H54 (cell line): ENCODE measurements around the gene SMNDC1.

Source experiments
- DNase-seq: peaks from one replicate; pipeline ENCODE4 v3.0.0; 2011; ENCODE audit warnings: low spot score, mixed read lengths; ENCODE audit not compliant: insufficient read length
- FAIRE-seq: peaks from 3 replicates; lab custom pipeline; 2011; peaks lifted over from hg19 to GRCh38; lab: Jason Lieb, UNC
- POLR2A ChIP-seq: IDR thresholded peaks from 2 replicates; pipeline ENCODE4 v1.6.1; 2011; ENCODE audit warnings: low read depth, mild to moderate bottlenecking, low read length

Gene SMNDC1

DNA sequence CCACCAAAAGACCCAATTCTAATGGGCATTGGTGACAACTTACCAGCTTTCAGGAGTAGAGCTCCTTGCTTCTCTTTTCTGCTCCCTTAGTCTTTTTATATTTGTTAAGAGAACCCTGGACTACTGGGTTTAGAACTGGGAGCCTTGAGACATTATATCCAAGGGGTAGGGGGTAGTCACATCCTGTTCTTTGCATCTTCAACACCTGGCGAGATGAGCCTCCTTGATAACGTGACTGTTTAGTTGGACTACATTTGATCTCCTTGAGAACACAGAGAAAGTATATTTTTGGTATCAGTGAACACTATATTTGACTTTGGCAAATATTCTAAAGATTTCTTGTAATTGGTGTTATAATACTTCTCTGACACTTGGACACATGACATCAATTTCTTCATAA is 9.0 kb upstream of the SMNDC1 start:
- FAIRE-seq, result no peak

GRCh38 chr10:110312206-110312605 is 7.5 kb upstream of the SMNDC1 start:
- no peak for FAIRE-seq
- no peak for TF ChIP-seq POLR2A
- DNase-seq, result no peak

More for the DNA sequence above, 9.0 kb upstream of the SMNDC1 start:
- TF ChIP-seq POLR2A, result no peak
- DNase-seq, result no peak

- TF ChIP-seq POLR2A, result no peak
- DNase-seq (no peak), FAIRE-seq (peak; percentile 41)
Measured at GRCh38 chr10:110311357-110311949, 6.7 kb upstream of the SMNDC1 start.

DNA sequence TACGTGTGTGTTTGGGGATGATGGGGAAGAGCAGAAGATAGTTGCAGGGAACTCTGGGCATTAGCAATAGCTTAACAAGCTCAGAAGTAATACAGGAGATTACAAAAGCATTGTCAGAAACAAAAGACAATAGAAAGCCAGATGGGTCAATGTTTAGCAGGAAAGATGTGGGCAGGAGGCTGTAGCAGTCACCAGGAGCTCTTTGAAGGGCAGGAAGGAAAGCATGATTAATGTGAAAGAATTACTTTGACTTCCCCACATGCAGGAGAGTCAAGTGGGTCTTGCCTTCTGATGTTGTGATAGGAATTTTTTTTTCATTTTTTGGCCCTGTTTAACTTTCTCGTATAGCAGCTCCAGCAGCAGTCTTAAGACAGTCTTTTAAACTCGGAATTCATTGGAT is 6.0 kb upstream of the SMNDC1 start:
- FAIRE-seq (no peak), DNase-seq (no peak)
- no peak for TF ChIP-seq POLR2A

DNA sequence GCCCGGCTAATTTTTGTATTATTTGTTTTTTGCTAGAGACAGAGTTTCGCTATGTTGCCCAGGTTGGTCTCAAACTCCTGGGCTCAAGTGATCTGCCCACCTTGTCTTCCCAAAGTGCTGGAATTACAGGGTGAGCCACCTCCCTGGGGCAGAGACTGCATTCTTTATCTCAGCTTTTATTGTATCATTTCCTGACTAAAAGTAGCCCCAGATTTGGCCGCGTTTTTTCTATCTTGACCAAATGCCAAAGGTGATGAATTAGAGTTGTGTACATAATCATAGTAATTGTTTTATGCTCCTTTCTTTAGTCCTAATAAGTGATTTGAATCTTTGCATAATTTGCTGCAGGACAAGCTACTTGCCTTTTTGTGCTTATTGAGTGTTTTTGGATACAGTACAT is 3.1 kb upstream of the SMNDC1 start:
- DNase-seq (no peak), FAIRE-seq (no peak)
- TF ChIP-seq POLR2A, result no peak

DNA sequence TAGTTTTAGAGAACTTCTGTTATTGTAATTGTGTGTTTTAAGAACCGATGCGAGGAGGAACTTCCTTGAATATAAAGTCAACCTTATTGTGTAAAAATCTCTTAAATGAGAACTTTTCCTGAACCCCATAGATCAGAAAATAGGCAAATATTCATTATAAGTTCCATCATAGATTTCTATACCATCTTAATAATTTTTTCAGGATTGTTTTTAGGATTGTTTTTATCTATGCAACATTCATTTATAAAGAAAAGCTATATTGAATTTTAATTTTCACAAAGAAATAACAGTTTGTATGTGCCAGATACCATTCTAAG is 1.7 kb upstream of the SMNDC1 start:
- DNase-seq (no peak), FAIRE-seq (no peak)
- no peak for TF ChIP-seq POLR2A

- TF ChIP-seq POLR2A, result no peak
- peak; percentile 50 for DNase-seq
- peak; percentile 85 for FAIRE-seq
Measured at GRCh38 chr10:110305767-110306451, 1.2 kb upstream of the SMNDC1 start.

DNA sequence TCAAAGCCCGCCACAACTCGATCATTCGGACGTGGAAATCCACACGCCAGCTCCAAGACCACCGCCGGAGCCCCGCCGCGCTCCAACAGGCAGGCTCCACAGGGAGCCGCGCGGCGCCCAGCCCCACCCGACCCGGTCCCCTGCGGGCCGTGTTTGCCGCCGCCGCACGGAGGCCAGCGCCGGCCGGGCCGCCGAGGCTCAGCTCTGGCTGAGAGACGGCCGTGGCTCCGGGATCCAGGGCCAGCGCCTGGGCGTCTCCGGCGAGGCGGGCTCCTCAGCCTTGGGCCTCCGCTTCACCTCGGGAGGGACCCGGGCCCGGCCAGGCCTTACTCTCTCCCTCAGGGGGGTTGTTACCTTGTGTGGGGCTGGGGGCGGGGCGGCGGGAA is 333 bp downstream of the SMNDC1 start:
- FAIRE-seq, result no peak
- no peak for TF ChIP-seq POLR2A
- no peak for DNase-seq

DNA sequence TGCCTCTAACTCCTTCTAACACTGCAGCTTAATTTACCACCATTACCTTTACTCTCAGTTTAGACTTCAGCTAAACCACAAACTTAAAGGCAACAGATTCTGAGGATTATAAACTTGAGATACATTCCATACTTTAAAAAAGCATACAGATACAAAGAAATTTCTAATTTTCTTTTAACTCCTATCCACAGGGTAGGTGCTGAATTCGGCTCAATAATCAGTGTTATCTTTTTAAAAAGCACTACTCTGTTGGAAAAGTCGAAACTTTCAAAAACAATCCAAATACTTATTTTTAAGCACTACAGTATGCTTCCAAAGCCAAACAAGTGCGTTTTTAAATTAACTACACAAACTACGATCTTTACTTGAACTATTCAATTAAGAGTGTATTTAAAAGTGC is 1.0 kb downstream of the SMNDC1 start:
- DNase-seq, result no peak
- no peak for FAIRE-seq
- no peak for TF ChIP-seq POLR2A

DNA sequence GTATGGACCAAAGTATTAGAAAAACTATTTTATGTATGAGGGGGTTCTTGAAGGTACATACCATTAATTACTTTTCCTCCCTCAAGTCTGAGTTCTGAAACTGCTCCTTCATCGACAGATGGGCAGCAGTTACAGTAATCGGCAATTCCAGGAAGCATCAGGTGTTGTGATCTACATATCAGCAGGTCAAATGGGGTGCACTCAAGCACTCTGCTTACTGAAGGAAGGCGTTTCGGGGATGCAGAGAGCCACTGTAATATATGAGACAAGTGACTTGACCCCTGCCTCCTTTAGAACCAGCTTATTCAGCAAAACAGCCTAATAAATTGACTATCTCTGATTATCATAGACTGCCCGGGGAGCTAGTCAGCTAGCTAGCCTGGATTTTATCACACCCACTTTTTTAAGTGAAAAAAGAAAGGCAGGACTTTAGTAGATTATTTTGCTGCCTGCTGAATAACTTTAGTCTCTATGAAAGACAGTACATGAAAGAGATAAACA is 4.2 kb downstream of the SMNDC1 start:
- DNase-seq (no peak), FAIRE-seq (no peak)
- no peak for TF ChIP-seq POLR2A

DNA sequence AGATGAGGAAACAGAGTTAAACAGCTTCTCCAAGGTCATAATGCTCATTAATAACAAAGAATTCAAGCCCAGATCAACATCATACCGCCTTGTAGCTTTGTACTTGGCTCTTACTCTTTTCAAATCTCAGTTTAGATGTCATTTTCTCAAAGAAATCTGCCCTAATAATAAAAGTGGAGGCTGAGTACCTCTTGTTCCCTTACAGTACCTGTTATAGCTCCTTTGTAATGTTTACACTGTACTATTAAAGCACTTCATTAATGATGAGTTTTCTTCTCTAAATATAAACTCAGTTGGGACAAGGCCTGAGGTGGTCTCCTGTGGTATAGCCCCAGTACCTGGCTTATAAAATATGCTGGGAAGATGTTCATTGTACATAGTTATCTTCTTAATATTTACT is 7.8 kb downstream of the SMNDC1 start:
- FAIRE-seq (no peak), DNase-seq (no peak)
- no peak for TF ChIP-seq POLR2A

GRCh38 chr10:110286841-110287240 is 17.9 kb downstream of the SMNDC1 start:
- no peak for DNase-seq
- peak; percentile 86 for FAIRE-seq
- no peak for TF ChIP-seq POLR2A

DNA sequence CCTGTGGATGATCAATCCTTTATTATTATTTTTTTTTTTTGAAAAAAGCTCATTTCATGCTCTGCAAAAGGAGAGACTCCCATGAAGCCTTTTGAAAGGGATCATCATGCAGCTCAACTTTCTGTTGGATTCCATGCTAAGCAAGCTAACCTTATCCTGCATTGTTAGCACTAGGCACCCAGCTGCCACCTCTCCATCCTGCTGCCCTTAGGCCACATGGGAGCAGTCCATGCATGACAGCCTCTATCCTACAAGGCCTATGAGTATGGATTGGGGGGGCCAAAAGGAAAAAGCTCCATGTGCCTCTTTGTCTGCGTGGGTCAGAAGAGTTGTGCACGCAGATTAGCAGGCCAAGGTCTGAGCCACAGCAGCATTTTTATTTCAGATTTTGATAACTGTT is 19.2 kb downstream of the SMNDC1 start:
- DNase-seq (no peak), FAIRE-seq (no peak)
- no peak for TF ChIP-seq POLR2A

- no peak for TF ChIP-seq POLR2A
- no peak for DNase-seq
- no peak for FAIRE-seq
Measured at GRCh38 chr10:110284262-110284661, 20.5 kb downstream of the SMNDC1 start.

GRCh38 chr10:110279407-110279986 is 25.2 kb downstream of the SMNDC1 start:
- TF ChIP-seq POLR2A, result no peak
- FAIRE-seq, result peak; percentile 98
- DNase-seq, result no peak
